ENCODE measurements around the gene ZBTB7C.

ZBTB7C gene

DNA sequence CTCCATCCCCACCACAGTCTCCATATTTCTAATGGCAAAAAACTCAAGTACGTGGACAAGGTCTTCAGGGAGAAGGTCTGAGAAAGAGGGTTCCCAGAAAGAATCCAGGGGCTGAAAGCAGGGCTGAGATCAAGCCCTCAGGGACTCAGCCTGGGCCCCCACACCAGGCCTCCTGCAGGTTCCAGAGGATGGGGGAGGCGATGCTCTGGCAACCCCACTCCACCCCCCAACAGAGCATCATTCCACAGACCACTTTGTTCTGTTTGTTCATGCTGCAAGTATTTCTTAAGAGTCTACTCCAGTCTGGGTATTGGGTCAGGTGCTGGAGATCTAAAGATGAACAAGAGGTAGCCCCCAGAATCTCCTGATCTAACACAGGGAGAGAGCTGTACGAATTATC is 32.2 kb downstream of the ZBTB7C start:
- Histone ChIP-seq H3K27me3 (ENCODE audit: low read length) (no peaks in the 10 kb centered on the region), H3F3A (ENCODE audit: insufficient read depth) (no peaks in the 10 kb centered on the region), H3K36me3 (ENCODE audit: low read length) (no peaks in the 10 kb centered on the region), H3K27ac (ENCODE audit: low read depth, low read length) (no peak overlapping the region), H3K9me2 (replicated peaks; ENCODE audit: insufficient read depth, low read length) (no peaks in the 10 kb centered on the region), H3K9me3 (ENCODE audit: insufficient read depth, low read length) (no peaks in the 10 kb centered on the region), H3K4me2 (ENCODE audit: low read depth, low read length, poor library complexity, severe bottlenecking) (no peak overlapping the region), H4K20me1 (ENCODE audit: low read depth, low read length) (no peaks in the 10 kb centered on the region), H3K4me3 (ENCODE audit: insufficient read depth, low read length, poor library complexity, severe bottlenecking) (no peak overlapping the region), H3K9ac (ENCODE audit: low read length) (no peak overlapping the region), H2AFZ (ENCODE audit: low read depth, low read length, severe bottlenecking) (no peak overlapping the region), H3K79me2 (ENCODE audit: insufficient read depth, low read length) (no peaks in the 10 kb centered on the region)
- TF ChIP-seq EZH2phosphoT487 (conservative IDR thresholded peaks at IDR 0.05; ENCODE audit: low read length) = no peak
- no peak for TF ChIP-seq CTCF (IDR thresholded peaks at IDR 0.05; ENCODE audit: insufficient read depth, low read length, poor library complexity, severe bottlenecking)

- Histone ChIP-seq H3F3A (ENCODE audit: insufficient read depth) (no peaks in the 10 kb centered on the region), H3K36me3 (ENCODE audit: low read length) (no peaks in the 10 kb centered on the region), H3K4me3 (ENCODE audit: insufficient read depth, low read length, poor library complexity, severe bottlenecking) (no peak overlapping the region), H3K79me2 (ENCODE audit: insufficient read depth, low read length) (no peaks in the 10 kb centered on the region), H2AFZ (ENCODE audit: low read depth, low read length, severe bottlenecking) (no peak overlapping the region), H3K4me2 (ENCODE audit: low read depth, low read length, poor library complexity, severe bottlenecking) (no peak overlapping the region), H4K20me1 (ENCODE audit: low read depth, low read length) (no peaks in the 10 kb centered on the region), H3K9me3 (ENCODE audit: insufficient read depth, low read length) (no peaks in the 10 kb centered on the region), H3K9ac (ENCODE audit: low read length) (no peak overlapping the region), H3K9me2 (replicated peaks; ENCODE audit: insufficient read depth, low read length) (no peaks in the 10 kb centered on the region), H3K27me3 (ENCODE audit: low read length) (no peaks in the 10 kb centered on the region), H3K27ac (ENCODE audit: low read depth, low read length) (no peak overlapping the region)
- no peak for TF ChIP-seq EZH2phosphoT487 (conservative IDR thresholded peaks at IDR 0.05; ENCODE audit: low read length)
These were observed 32.8 kb downstream of the ZBTB7C start for GRCh38 chr18:48376406-48376805.

- no peak overlapping the region for H3K27ac ChIP-seq (ENCODE audit: low read depth, low read length)
- H3K79me2 ChIP-seq (ENCODE audit: insufficient read depth, low read length) = no peaks in the 10 kb centered on the region
- no peaks in the 10 kb centered on the region for H3K9me2 ChIP-seq (replicated peaks; ENCODE audit: insufficient read depth, low read length)
- no peak overlapping the region for H3K9ac ChIP-seq (ENCODE audit: low read length)
- no peak overlapping the region for H3K4me3 ChIP-seq (ENCODE audit: insufficient read depth, low read length, poor library complexity, severe bottlenecking)
- H2AFZ ChIP-seq (ENCODE audit: low read depth, low read length, severe bottlenecking) = no peak overlapping the region
- no peaks in the 10 kb centered on the region for H3K36me3 ChIP-seq (ENCODE audit: low read length)
- no peak for TF ChIP-seq CTCF (IDR thresholded peaks at IDR 0.05; ENCODE audit: insufficient read depth, low read length, poor library complexity, severe bottlenecking)
- no peak for TF ChIP-seq EZH2phosphoT487 (conservative IDR thresholded peaks at IDR 0.05; ENCODE audit: low read length)
- H3F3A ChIP-seq (ENCODE audit: insufficient read depth) = no peaks in the 10 kb centered on the region
- no peaks in the 10 kb centered on the region for H4K20me1 ChIP-seq (ENCODE audit: low read depth, low read length)
- H3K9me3 ChIP-seq (ENCODE audit: insufficient read depth, low read length) = no peaks in the 10 kb centered on the region
- H3K27me3 ChIP-seq (ENCODE audit: low read length) = no peaks in the 10 kb centered on the region
- no peak overlapping the region for H3K4me2 ChIP-seq (ENCODE audit: low read depth, low read length, poor library complexity, severe bottlenecking)
These were observed 33.9 kb downstream of the ZBTB7C start for GRCh38 chr18:48375150-48375800.

DNA sequence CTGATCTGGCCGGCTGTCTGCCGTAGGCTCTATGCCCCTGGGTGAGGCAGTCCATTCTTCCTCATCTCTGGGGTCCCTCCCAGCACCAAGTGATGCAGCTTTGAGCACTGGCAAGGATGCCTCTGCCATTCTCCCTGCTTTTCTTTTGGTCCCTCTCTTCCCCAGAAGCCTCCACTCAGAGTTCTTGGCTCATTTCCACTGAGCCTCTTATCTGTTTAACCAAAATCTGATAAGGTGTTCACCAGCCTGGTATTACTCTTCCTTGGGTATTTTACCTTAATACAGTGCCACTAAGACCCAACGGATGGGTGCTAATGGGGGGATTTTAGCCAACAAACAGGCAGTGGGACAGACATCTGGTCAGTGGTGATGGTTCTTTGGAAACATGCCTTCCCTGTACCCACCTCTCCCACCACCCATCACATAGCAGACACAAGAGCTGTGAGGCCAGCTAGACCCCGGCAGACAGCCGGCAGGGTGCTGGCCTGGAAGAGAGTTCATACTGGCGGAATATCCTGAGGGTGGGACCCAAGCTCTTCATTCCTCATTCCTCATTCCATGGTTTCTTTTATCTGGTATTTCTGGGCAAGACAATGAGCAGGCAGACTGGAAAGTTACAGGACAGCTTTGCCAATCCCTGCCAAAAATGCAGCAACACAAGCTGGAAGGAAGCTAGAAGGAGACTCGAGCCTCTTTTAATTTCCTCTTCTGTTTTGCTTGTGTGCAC is 34.6 kb downstream of the ZBTB7C start:
- no peaks in the 10 kb centered on the region for H3K36me3 ChIP-seq (ENCODE audit: low read length)
- no peak overlapping the region for H3K4me3 ChIP-seq (ENCODE audit: insufficient read depth, low read length, poor library complexity, severe bottlenecking)
- TF ChIP-seq CTCF (IDR thresholded peaks at IDR 0.05; ENCODE audit: insufficient read depth, low read length, poor library complexity, severe bottlenecking) (no peak), EZH2phosphoT487 (conservative IDR thresholded peaks at IDR 0.05; ENCODE audit: low read length) (no peak)
- no peaks in the 10 kb centered on the region for H3K9me2 ChIP-seq (replicated peaks; ENCODE audit: insufficient read depth, low read length)
- H3K9me3 ChIP-seq (ENCODE audit: insufficient read depth, low read length) = no peaks in the 10 kb centered on the region
- no peak overlapping the region for H3K4me2 ChIP-seq (ENCODE audit: low read depth, low read length, poor library complexity, severe bottlenecking)
- no peak overlapping the region for H3K27ac ChIP-seq (ENCODE audit: low read depth, low read length)
- H2AFZ ChIP-seq (ENCODE audit: low read depth, low read length, severe bottlenecking) = no peak overlapping the region
- no peaks in the 10 kb centered on the region for H3F3A ChIP-seq (ENCODE audit: insufficient read depth)
- no peaks in the 10 kb centered on the region for H3K79me2 ChIP-seq (ENCODE audit: insufficient read depth, low read length)
- H3K9ac ChIP-seq (ENCODE audit: low read length) = no peak overlapping the region
- H4K20me1 ChIP-seq (ENCODE audit: low read depth, low read length) = no peaks in the 10 kb centered on the region
- no peaks in the 10 kb centered on the region for H3K27me3 ChIP-seq (ENCODE audit: low read length)

Data from SU-DHL-6 (cell line).